GM12892 (cell line): ENCODE results near the gene AFMID.
"Not testable (repeated sequence)": the region's sequence is repeated elsewhere in the genome, so short reads cannot be mapped to it uniquely, and the experiment has no call there.

Source experiments
- POLR2A ChIP-seq: IDR thresholded peaks from 2 replicates; pipeline ENCODE4 v1.6.1; 2011; ENCODE audit warnings: low read depth, low read length, control low read depth
- POLR2AphosphoS5 ChIP-seq: IDR thresholded peaks from 2 replicates; pipeline ENCODE4 v1.6.1; 2011; ENCODE audit warnings: low read depth, low read length, control low read depth
- TAF1 ChIP-seq: IDR thresholded peaks from 2 replicates; pipeline ENCODE4 v1.6.1; 2011; ENCODE audit warnings: low read depth, mild to moderate bottlenecking, control low read depth, low read length, borderline replicate concordance

- not testable (repeated sequence) for TF ChIP-seq POLR2A, POLR2AphosphoS5, TAF1
Observed at GRCh38 chr17:78253636-78253945, 66.4 kb downstream of the AFMID start.
